ENCODE results near the gene IKZF3.
"Not testable (repeated sequence)": the region's sequence is repeated elsewhere in the genome, so short reads cannot be mapped to it uniquely, and the experiment has no call there.

The IKZF3 gene

DNA sequence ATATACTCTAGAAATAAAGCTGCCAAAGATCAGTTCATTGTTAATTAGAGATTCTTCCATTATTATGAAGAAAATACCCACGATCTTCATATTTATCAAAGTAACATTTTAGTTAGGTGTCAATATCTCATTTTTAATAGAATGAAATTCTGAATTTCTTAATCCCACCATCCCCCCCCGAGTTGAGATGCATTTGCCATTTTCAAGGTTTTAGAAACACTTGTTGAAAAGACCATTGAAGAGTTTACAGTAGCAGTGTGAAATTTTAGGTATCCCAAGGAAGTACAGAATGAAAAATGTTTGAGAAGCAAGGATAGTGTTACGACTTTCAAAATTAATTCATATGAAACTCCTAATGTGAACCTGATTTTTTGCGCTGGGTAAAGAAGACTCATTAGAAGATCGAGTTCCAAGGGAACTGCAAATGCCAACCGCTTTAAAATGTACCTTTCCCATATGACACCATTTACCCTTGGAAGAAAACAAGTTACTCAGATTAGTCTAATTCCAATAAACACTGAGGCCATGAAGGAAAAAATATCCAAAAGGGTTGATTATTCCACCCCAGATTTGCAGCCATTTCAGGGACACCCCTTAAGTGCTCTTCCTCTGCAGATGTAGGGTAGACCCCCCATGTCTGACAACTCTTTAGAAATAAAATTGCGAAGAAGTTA is 731 bp downstream of the IKZF3 start:
- TF ChIP-seq, protein P1, sequence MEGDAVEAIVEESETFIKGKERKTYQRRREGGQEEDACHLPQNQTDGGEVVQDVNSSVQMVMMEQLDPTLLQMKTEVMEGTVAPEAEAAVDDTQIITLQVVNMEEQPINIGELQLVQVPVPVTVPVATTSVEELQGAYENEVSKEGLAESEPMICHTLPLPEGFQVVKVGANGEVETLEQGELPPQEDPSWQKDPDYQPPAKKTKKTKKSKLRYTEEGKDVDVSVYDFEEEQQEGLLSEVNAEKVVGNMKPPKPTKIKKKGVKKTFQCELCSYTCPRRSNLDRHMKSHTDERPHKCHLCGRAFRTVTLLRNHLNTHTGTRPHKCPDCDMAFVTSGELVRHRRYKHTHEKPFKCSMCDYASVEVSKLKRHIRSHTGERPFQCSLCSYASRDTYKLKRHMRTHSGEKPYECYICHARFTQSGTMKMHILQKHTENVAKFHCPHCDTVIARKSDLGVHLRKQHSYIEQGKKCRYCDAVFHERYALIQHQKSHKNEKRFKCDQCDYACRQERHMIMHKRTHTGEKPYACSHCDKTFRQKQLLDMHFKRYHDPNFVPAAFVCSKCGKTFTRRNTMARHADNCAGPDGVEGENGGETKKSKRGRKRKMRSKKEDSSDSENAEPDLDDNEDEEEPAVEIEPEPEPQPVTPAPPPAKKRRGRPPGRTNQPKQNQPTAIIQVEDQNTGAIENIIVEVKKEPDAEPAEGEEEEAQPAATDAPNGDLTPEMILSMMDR (conservative IDR thresholded peaks at IDR 0.05; ENCODE audit: low read depth, low read length): 0 out of 2 replicates have a peak, but pooled peaks have one; percentile 7

DNA sequence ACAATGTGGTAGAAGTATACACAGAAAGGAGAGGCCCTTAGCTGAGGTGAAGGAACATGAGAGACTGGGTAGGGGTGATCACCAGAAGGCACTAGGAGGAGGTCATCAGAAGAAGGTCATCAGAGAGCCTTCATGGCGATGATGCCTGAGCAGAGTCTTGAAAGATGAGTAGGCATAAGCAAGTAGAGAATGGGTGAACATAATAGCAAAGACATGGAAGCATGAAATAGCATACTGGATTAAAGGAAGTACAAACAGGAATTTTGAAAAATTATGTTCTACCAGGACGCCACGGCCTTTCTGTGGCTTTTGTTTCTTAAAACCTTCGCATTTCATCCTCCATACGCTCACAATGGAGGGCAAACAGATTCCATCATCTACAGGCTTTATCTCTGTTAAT is 2.9 kb downstream of the IKZF3 start:
- Histone ChIP-seq H3K4me3 (IDR thresholded peaks at IDR 0.05; ENCODE audit: insufficient read depth, low read depth, low read length) (no peak overlapping the region), H3K27me3 (ENCODE audit: insufficient read depth, low read depth) (no peaks in the 10 kb centered on the region), H3K4me2 (peak overlapping the region; percentile 95), H4K20me1 (ENCODE audit: insufficient read depth) (no peaks in the 10 kb centered on the region), H3K36me3 (ENCODE audit: insufficient read depth) (0 out of 2 replicates have a peak, but pooled peaks cover 4% of the 10 kb centered on the region), H2AFZ (ENCODE audit: low read depth) (no peak overlapping the region), H3K9ac (peak overlapping the region; percentile 99), H3K4me1 (ENCODE audit: low read depth, poor library complexity, severe bottlenecking) (peaks cover 67% of the 10 kb centered on the region), H3K27ac (peak overlapping the region; percentile 95), H3K79me2 (ENCODE audit: insufficient read depth, low read depth) (peaks cover 91% of the 10 kb centered on the region)
- TF ChIP-seq, protein P1 (conservative IDR thresholded peaks at IDR 0.05; ENCODE audit: low read depth, low read length): no peak

More for the DNA sequence above, 731 bp downstream of the IKZF3 start:
- Histone ChIP-seq H3K4me3 (IDR thresholded peaks at IDR 0.05; ENCODE audit: insufficient read depth, low read depth, low read length) (peak overlapping the region; percentile 58), H3K9ac (peak overlapping the region; percentile 99), H3K27me3 (ENCODE audit: insufficient read depth, low read depth) (no peaks in the 10 kb centered on the region), H4K20me1 (ENCODE audit: insufficient read depth) (no peaks in the 10 kb centered on the region), H3K4me2 (peak overlapping the region; percentile 95), H3K36me3 (ENCODE audit: insufficient read depth) (0 out of 2 replicates have a peak, but pooled peaks cover 4% of the 10 kb centered on the region), H3K4me1 (ENCODE audit: low read depth, poor library complexity, severe bottlenecking) (peaks cover 67% of the 10 kb centered on the region), H3K27ac (peak overlapping the region; percentile 95), H2AFZ (ENCODE audit: low read depth) (0 out of 2 replicates have a peak overlapping the region, but pooled peaks have one; percentile 2), H3K79me2 (ENCODE audit: insufficient read depth, low read depth) (peaks cover 70% of the 10 kb centered on the region)

DNA sequence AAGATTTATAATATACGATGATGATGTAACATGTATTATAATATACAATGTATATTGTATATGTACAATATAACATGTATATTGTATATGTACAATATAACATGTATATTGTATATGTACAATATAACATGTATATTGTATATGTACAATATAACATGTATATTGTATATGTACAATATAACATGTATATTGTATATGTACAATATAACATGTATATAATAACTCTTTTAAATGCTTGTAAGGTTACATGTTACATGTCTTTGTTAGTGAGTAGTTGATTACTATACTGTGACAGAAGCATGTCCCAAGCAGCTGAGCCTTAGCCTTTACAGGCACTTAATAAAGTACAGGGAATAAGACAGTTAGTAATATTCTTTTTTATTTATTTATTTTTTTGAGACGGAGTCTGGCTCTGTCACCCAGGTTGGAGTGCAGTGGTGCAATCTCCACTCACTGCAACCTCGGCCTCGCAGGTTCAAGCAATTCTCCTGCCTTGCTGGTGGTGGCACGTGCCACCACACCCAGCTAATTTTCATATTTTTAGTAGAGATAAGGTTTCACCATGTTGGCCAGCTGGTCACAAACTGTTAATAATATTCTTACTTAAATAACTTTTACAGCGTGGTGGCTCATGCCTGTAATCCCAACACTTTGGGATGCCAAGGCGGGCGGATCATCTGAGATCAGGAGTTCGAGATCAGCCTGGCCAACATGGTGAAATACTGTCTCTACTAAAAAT is 8.0 kb downstream of the IKZF3 start:
- not testable (repeated sequence) for H3K36me3 ChIP-seq (ENCODE audit: insufficient read depth); H3K27ac ChIP-seq; H3K27me3 ChIP-seq (ENCODE audit: insufficient read depth, low read depth); H3K4me3 ChIP-seq (IDR thresholded peaks at IDR 0.05; ENCODE audit: insufficient read depth, low read depth, low read length); H4K20me1 ChIP-seq (ENCODE audit: insufficient read depth); H2AFZ ChIP-seq (ENCODE audit: low read depth); H3K9ac ChIP-seq
- Histone ChIP-seq H3K4me2 (peak overlapping the region; percentile 7; the same call in 1 of the 2 replicates), H3K4me1 (ENCODE audit: low read depth, poor library complexity, severe bottlenecking) (peaks cover 100% of the 10 kb centered on the region), H3K79me2 (ENCODE audit: insufficient read depth, low read depth) (peaks cover 100% of the 10 kb centered on the region)

DNA sequence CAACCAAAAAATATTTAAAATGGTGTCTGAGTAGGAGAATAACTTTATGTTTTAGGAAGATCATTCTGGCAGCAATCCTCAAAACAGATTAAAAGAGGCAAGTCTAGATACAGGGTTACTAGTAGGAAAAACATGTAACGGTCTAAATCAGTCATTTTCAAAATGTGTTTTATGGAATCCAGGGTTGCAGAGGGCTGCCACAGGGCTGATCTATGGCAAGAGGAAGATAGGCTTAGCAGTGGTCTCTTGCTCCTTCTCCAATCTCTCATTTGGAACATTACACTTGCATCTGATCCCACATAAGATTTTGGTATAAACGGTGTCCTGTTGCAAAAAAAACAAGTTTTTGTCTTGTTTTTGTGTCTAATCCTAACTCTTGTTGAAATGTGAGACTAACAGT is 9.2 kb downstream of the IKZF3 start:
- H3K27me3 ChIP-seq (ENCODE audit: insufficient read depth, low read depth): no peaks in the 10 kb centered on the region
- peak overlapping the region; percentile 87; the same call in 1 of the 2 replicates for H3K4me2 ChIP-seq
- TF ChIP-seq, protein P1 (conservative IDR thresholded peaks at IDR 0.05; ENCODE audit: low read depth, low read length): no peak
- no peaks in the 10 kb centered on the region for H3K36me3 ChIP-seq (ENCODE audit: insufficient read depth)
- H3K79me2 ChIP-seq (ENCODE audit: insufficient read depth, low read depth): peaks cover 91% of the 10 kb centered on the region
- peak overlapping the region; percentile 20; the same call in 1 of the 2 replicates for H3K27ac ChIP-seq
- H4K20me1 ChIP-seq (ENCODE audit: insufficient read depth): no peaks in the 10 kb centered on the region
- H3K4me3 ChIP-seq (IDR thresholded peaks at IDR 0.05; ENCODE audit: insufficient read depth, low read depth, low read length): no peak overlapping the region
- H2AFZ ChIP-seq (ENCODE audit: low read depth): no peak overlapping the region
- H3K4me1 ChIP-seq (ENCODE audit: low read depth, poor library complexity, severe bottlenecking): peaks cover 92% of the 10 kb centered on the region
- no peak overlapping the region for H3K9ac ChIP-seq
